Measurements from ENCODE around the gene ADAM12.
"Not testable (repeated sequence)": the region's sequence is repeated elsewhere in the genome, so short reads cannot be mapped to it uniquely, and the experiment has no call there.

The ADAM12 gene

GRCh38 chr10:126255313-126255712 is 133.0 kb downstream of the ADAM12 start:
- DNase-seq = no peak

DNA sequence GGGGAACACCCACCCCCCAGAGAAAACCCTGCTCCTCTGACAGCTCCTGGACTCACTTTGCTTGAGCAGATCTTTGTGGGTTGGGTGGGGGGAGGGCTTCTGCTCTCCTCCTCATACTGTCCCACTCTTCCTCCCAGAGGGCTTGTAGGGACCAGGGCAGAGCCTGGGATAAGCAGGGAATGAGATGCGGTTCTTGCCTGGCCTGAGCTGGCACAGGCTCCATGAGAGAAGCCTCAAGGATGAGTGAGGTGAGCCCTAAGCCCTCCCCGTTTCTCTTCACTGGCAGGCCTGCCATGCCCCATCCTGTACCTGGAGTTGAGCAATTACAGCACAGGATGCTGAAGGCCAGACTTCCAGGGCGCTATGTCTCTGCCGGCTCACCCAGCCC is 134.7 kb downstream of the ADAM12 start:
- DNase-seq = no peak

- DNase-seq = no peak
These were observed 135.2 kb downstream of the ADAM12 start for GRCh38 chr10:126252884-126253610.

DNA sequence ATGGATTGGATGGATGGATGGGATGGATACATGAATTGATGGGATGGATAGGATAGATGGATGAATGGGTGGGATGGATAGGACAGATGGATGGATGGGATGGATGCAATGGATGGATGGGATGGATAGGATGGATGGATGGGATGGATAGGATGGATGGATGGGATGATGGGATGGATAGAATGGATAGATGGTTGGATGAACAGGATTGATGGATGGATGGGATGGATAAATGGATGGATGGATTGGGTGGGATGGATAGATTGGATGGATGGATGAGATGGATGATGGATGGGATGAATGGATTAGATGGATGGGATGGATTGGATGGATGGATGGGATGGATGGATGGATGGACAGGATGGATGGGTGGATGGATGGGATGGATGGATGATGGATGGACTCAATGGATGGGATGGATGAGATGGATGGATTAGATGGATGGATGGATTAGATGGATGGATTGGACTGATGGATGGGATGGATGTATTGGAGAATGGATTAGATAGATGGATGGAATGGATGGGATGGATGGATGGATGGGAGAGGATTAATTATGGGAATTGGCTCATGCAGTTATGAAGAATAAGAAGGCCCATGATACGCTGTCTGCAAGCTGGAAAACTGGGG is 136.4 kb downstream of the ADAM12 start:
- no peak for DNase-seq

GRCh38 chr10:126250527-126251310 is 137.6 kb downstream of the ADAM12 start:
- DNase-seq = no peak

- no peak for DNase-seq
These were observed 138.2 kb downstream of the ADAM12 start for GRCh38 chr10:126250045-126250444.

DNA sequence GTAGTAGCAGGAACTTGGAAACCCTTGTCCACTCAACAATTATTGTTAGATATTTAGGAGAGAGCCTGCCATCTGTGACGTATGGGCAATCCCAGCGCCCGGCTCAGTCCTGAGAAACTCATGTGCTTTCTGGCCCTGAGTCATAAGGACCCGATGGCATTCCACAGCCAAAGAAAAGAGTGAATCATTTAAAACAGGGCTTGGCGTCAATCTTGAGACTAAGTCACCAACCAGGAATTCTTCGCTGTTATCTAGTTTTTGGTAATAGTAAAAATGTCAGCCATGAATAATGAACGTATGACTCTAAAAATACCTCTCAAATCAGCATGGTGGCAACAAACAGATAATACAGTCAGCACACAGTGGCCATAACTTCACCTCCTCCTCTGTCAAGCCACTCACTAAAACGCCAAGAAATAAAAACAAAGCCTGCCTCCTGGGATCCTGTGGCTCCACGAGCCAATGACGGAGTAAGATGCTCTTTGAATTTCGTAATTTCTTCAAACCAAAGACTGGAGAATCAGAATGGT is 140.8 kb downstream of the ADAM12 start:
- no peak for DNase-seq

- DNase-seq = not testable (repeated sequence)
These were observed 141.9 kb downstream of the ADAM12 start for GRCh38 chr10:126246396-126246795.

DNA sequence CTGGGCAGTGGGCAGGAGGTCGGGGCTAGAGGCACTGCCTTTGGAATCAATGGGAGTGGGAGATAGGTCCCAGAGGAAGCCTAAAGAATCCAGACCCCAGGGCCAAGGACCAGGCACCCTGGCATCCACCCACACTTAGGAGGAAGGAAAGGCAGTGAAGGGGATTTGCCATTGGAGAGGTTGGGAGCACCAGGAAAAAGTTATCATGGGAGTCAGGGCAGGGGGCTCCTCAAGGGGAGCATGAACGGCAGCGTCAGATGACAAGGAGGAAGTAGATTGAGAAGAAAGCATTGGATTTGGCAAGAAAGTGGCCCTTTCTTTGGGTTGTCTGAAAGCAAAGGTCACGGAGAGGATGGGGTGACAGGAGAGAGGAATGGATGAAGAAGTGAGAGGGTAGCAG is 142.8 kb downstream of the ADAM12 start:
- DNase-seq = no peak

- no peak for DNase-seq
These were observed 144.3 kb downstream of the ADAM12 start for GRCh38 chr10:126243971-126244370.

- no peak for DNase-seq
These were observed 145.0 kb downstream of the ADAM12 start for GRCh38 chr10:126243306-126243705.

DNA sequence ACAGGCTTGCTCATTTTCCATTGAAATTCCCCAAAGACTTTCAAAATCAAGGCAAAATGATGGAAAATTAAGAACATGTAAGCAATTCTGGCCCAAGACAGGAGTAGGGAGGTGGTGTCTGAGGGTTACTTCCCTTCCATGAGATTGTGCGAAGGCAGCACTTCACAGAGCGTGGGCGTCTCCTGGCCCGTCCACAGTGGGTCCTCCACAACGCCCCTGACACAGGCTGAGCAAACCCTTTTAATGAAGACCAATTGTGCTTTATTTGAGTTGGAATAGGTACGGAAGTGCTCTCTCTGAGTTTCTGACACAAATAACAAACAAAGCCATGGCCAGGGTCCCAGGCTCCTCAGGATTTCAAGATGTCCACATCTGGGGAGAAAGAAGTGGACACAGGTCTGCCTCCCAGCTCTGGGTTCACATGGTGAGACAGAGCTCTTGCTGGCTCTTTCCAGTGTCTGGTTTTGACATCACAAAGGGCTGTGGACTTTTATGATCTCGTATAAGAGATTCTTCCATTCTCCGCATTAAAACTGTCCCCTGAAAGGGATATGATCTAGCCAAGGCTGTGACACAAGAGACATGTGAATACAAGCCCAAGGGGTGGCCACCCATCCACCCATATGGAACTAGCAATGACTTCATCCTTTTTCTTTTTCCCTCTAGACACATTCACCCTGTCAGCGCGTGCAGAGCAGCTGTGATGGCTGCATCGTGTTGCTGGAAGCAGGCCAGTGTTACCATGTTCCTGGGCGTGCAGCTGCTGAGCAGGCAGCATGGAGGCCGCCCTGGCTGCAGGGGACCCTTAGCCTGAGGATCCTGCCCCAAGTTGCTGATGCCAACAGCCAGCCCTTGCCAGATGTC is 145.6 kb downstream of the ADAM12 start:
- no peak for DNase-seq

DNA sequence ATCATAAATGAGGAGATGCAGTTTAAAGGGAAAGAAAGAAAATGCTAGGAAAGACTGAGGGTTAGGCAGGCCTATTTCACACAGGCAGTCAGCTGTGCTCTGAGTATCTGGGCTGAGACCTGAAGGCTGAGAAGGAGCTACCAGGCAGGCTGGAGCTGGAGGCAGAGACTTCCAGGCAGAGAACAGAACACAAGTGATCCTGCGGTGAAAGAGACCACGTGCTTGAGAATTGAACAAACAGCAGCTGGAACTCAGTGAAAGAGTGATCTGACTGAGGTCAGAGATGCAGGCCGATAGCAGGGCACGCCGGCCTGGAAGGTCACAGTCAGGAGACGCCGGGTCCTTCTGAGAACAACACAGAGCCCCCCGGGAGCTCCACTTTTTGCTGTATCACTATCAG is 147.8 kb downstream of the ADAM12 start:
- DNase-seq = no peak

- DNase-seq = no peak
These were observed 148.4 kb downstream of the ADAM12 start for GRCh38 chr10:126239844-126240243.

GRCh38 chr10:126235979-126236851 is 152.1 kb downstream of the ADAM12 start:
- DNase-seq = no peak

GRCh38 chr10:126235091-126235978 is 152.9 kb downstream of the ADAM12 start:
- DNase-seq = no peak

- no peak for DNase-seq
These were observed 153.6 kb downstream of the ADAM12 start for GRCh38 chr10:126234630-126235029.

GRCh38 chr10:126233182-126234148 is 154.8 kb downstream of the ADAM12 start:
- DNase-seq = no peak

DNA sequence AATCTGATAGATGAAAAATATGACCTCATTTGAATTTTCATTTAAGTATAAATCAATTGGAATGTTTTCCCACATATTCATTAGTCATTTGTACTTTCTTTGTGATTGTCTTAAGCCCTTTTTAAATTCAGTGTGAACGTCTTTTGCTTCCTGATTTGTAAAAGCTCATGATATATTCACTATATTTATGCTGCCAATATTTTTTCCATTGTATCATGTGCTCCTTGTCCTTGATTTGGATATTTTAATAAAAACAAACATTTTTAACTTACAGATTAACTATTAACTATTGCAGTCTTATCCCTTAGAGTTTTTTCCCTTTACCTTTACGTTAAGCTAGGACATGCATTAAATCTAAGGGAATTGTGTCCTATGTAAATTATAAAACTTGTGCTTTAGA is 157.7 kb downstream of the ADAM12 start:
- no peak for DNase-seq
